ENCODE data around the gene ADPRM.
A peak's percentile ranks its signal among the peaks of the same experiment; 100 is the strongest.

Gene ADPRM

GRCh38 chr17:10742431-10742830 is 45.0 kb downstream of the ADPRM start:
- DNase-seq = no peak

DNA sequence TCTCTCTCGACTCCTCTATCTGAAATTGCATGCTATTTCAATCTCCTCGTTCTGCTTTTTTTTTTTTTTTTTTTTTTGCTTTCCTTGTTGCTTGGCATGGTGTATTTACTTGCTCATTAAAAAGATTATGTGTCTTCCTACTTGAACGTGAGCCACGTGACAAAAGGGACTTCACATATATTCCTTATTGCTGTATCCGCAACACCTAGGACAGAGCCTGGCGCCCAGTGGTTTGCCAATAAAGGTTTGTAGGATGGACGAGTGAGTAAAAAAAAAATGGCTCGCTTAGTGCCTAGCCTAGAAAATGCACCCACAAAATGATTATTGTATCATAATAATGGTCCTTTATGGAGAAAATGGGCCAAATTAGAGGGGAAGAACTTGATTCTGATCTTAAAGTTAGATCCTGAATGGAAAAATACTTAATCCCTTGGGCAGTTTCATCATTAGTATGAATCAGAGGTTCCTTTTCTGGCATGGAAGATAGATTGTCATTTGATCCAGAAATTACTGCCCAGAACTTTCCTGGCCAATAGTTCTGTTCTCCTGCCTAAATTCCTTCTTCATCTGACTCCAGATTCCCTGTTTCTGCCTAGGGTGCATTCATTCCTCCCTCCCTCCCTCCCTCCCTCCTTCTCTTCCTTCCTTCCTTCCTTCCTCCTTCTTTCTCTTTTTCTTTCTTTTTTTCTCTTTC is 46.1 kb downstream of the ADPRM start:
- DNase-seq = peak; percentile 43

- DNase-seq = no peak
Observed at GRCh38 chr17:10744501-10745000, 47.2 kb downstream of the ADPRM start.

GRCh38 chr17:10745231-10745630 is 47.8 kb downstream of the ADPRM start:
- no peak for DNase-seq

GRCh38 chr17:10748531-10749181 is 51.3 kb downstream of the ADPRM start:
- no peak for DNase-seq

- no peak for DNase-seq
Observed at GRCh38 chr17:10750210-10750609, 52.8 kb downstream of the ADPRM start.

DNA sequence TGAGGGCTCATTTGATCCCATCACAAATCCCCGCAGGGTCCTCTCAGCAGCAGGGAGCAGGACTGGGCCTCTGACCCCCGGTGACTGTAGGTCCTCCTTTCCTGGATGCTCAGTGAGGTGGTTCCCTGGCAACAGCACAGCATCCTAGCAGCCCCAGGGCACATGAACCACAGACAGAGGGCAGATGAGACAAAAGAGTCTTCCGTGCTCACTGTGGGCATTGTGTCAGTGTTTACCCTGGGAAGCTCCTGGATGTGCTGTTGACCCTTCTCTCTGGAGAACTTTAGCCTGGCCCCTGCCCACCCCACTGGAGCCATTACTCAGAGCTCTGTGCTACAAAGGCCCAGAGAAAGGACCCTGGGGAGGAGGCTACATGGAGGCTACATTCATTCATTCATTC is 54.2 kb downstream of the ADPRM start:
- no peak for DNase-seq

DNA sequence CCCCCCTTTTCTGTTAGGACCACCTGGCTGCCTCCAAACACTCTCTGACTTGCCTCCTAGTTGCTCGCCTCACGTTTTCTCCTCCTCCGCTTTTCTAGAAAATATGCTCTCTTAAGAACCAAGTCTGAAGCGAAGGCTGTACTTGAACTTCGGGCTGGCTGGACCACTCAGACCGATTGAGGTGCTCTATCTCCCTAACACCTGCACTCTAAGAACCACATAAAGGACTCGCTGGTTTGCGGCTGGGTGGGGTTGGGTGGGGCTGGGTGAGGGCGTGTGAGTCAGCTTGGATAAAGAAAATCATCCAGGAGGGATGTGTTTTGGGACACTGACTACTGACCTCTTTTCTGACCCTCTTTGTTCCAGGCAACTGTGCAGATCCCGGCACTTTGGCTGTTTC is 55.3 kb downstream of the ADPRM start:
- no peak for DNase-seq

- no peak for DNase-seq
Observed at GRCh38 chr17:10754109-10754508, 56.7 kb downstream of the ADPRM start.

- no peak for DNase-seq
Observed at GRCh38 chr17:10754861-10755591, 57.6 kb downstream of the ADPRM start.

- no peak for DNase-seq
Observed at GRCh38 chr17:10755592-10756127, 58.3 kb downstream of the ADPRM start.

- no peak for DNase-seq
Observed at GRCh38 chr17:10756185-10756584, 58.8 kb downstream of the ADPRM start.

DNA sequence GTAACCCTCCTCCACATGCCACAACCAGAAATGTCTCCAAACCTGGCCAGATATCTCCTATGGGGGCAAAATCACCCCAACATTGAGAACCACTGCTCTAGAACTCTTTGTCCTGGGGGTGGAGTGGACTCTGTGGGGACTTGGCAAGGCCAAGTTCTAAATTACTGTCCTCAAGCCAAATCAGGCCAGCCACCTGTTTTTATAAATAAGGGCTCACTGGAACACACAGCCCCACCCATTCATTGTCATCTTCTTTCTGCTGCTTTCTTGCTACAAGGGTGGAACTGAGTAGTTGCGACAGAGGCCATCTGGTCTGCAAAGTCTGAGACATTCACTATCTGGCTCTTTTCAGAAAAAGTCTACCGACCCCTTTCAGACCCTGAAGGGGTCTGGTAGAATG is 59.2 kb downstream of the ADPRM start:
- no peak for DNase-seq

GRCh38 chr17:10757067-10757466 is 59.7 kb downstream of the ADPRM start:
- DNase-seq = no peak

- DNase-seq = no peak
Observed at GRCh38 chr17:10757647-10758046, 60.3 kb downstream of the ADPRM start.

DNA sequence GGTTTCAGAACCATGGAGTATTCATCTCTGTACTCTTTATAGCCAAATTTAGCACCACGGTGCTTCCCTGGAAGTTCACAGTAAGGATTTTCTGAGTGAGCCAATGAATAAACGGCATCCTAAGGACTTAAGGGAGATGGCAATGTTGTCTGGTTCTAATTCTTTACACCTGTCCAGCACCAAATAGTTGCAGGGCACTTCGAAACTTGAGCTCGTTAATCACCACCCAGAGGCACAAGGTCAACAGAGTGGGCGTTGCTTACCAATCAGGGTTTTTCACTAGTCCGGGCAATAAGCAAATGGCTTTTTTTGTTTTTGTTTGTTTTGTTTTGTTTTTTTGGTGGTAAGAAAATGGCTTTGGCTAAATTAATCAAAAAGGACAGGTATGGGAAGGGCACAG is 60.7 kb downstream of the ADPRM start:
- DNase-seq = no peak
